GM23338 (cell line): ENCODE data around the gene SLBP. TPM values are rescaled to one million over a fixed set of nuclear protein-coding genes. Genes with fewer than 3 reads are reported as not detected.

Experiments used
- ATAC-seq: fragments of 200-7000 bp; cut with Tn5 transposase; 3 replicates; pipeline ENCODE4 v1.9.1; 2020
- DNase-seq: peaks from one replicate; pipeline ENCODE4 v3.0.0-alpha.2; 2015; ENCODE audit warnings: low spot score
- H2AFZ ChIP-seq: fragments of 200-600 bp; sonication (generic); 2 replicates; pipeline ENCODE4 v1.8.0; 2016; ENCODE audit warnings: antibody characterized with exemption, mild to moderate bottlenecking, moderate library complexity
- H3F3A ChIP-seq: fragments of 200-600 bp; sonication (generic); replicated peaks from 2 replicates; pipeline ENCODE4 v1.8.0; 2017; ENCODE audit warnings: antibody characterized with exemption, mixed run types, low read depth
- H3K27ac ChIP-seq: fragments of 200-600 bp; sonication (generic); 2 replicates; pipeline ENCODE4 v1.6.1; 2016; ENCODE audit warnings: low read depth
- H3K27me3 ChIP-seq: fragments of 200-600 bp; sonication (generic); 2 replicates; pipeline ENCODE4 v1.8.0; 2016; ENCODE audit warnings: mild to moderate bottlenecking, mixed run types, moderate library complexity; ENCODE audit not compliant: insufficient read depth
- H3K36me3 ChIP-seq: fragments of 200-600 bp; sonication (generic); 2 replicates; pipeline ENCODE4 v1.8.0; 2016; ENCODE audit warnings: mild to moderate bottlenecking; ENCODE audit not compliant: insufficient read depth
- H3K4me1 ChIP-seq: fragments of 200-600 bp; sonication (generic); 2 replicates; pipeline ENCODE4 v1.8.0; 2016; ENCODE audit warnings: mild to moderate bottlenecking, moderate library complexity; ENCODE audit not compliant: insufficient read depth
- H3K4me2 ChIP-seq: fragments of 200-600 bp; sonication (generic); 2 replicates; pipeline ENCODE4 v1.7.1; 2017; ENCODE audit warnings: mixed run types
- H3K4me3 ChIP-seq: fragments of 200-600 bp; sonication (generic); 2 replicates; pipeline ENCODE4 v1.6.1; 2016; ENCODE audit warnings: mixed run types
- H3K79me2 ChIP-seq: fragments of 200-600 bp; sonication (generic); replicated peaks from 2 replicates; pipeline ENCODE4 v1.8.0; 2017; ENCODE audit warnings: mild to moderate bottlenecking; ENCODE audit not compliant: insufficient read depth
- H3K9me2 ChIP-seq: fragments of 200-600 bp; sonication (generic); 2 replicates; pipeline ENCODE4 v1.8.0; 2017; ENCODE audit not compliant: insufficient read depth
- H4K20me1 ChIP-seq: fragments of 200-600 bp; sonication (generic); replicated peaks from 2 replicates; pipeline ENCODE4 v1.8.0; 2017; ENCODE audit warnings: mild to moderate bottlenecking; ENCODE audit not compliant: insufficient read depth
- H3K27ac Mint-ChIP-seq: 2 replicates; pipeline ENCODE4 v1.8.0; 2020; ENCODE audit warnings: inconsistent platforms, mild to moderate bottlenecking, moderate library complexity, mixed read lengths
- H3K27me3 Mint-ChIP-seq: 3 replicates; pipeline ENCODE4 v1.8.0; 2022; ENCODE audit warnings: low read depth, mild to moderate bottlenecking, moderate library complexity, mixed read lengths, inconsistent platforms; ENCODE audit not compliant: insufficient read depth, poor library complexity
- H3K36me3 Mint-ChIP-seq: 3 replicates; pipeline ENCODE4 v1.8.0; 2021; ENCODE audit warnings: low read depth, mild to moderate bottlenecking, inconsistent platforms, moderate library complexity, mixed read lengths
- H3K4me1 Mint-ChIP-seq: 3 replicates; pipeline ENCODE4 v1.8.0; 2020; ENCODE audit warnings: mild to moderate bottlenecking, inconsistent platforms, mixed read lengths
- H3K4me3 Mint-ChIP-seq: 3 replicates; pipeline ENCODE4 v1.8.0; 2021; ENCODE audit warnings: moderate library complexity, mild to moderate bottlenecking, inconsistent platforms, mixed read lengths
- H3K9me3 Mint-ChIP-seq: 3 replicates; pipeline ENCODE4 v1.8.0; 2020; ENCODE audit warnings: moderate library complexity, mild to moderate bottlenecking, inconsistent platforms, mixed read lengths
- CREB1 ChIP-seq: fragments of 250-450 bp; sonication (Bioruptor Pico); IDR thresholded peaks from 2 replicates; pipeline ENCODE4 v1.5.0; 2020; ENCODE audit warnings: low read depth, mild to moderate bottlenecking, moderate library complexity
- EZH2 ChIP-seq: fragments of 200-600 bp; sonication (generic); IDR thresholded peaks from one replicate; pipeline ENCODE4 v1.8.0; 2017; ENCODE audit warnings: antibody characterized with exemption, mild to moderate bottlenecking, low read depth; ENCODE audit not compliant: unreplicated experiment
- EZH2phosphoT487 ChIP-seq: fragments of 200-600 bp; sonication (generic); IDR thresholded peaks from one replicate; pipeline ENCODE4 v1.8.1; 2018; ENCODE audit warnings: antibody characterized with exemption; ENCODE audit not compliant: unreplicated experiment
- JUNB ChIP-seq: IDR thresholded peaks from one replicate; pipeline ENCODE4 v1.6.1; 2016; ENCODE audit warnings: antibody characterized with exemption; ENCODE audit not compliant: unreplicated experiment
- NANOG ChIP-seq: IDR thresholded peaks from 2 replicates; pipeline ENCODE4 v1.6.1; 2016; ENCODE audit warnings: antibody characterized with exemption, borderline replicate concordance
- POLR2AphosphoS5 ChIP-seq: IDR thresholded peaks from 2 replicates; pipeline ENCODE4 v1.6.1; 2016; ENCODE audit warnings: antibody characterized with exemption, low read depth
- STAT1 ChIP-seq: IDR thresholded peaks from one replicate; pipeline ENCODE4 v1.6.1; 2016; ENCODE audit warnings: antibody characterized with exemption; ENCODE audit not compliant: unreplicated experiment
- ZNF114 ChIP-seq: fragments of 250-450 bp; sonication (Bioruptor Pico); IDR thresholded peaks from 2 replicates; pipeline ENCODE4 v1.5.0; 2020; ENCODE audit warnings: mild to moderate bottlenecking, moderate library complexity
- ZNF331 ChIP-seq: fragments of 250-450 bp; sonication (Bioruptor Pico); IDR thresholded peaks from 2 replicates; pipeline ENCODE4 v1.5.0; 2020; ENCODE audit warnings: low read depth, mild to moderate bottlenecking, moderate library complexity
- polyA plus RNA-seq: library from polyadenylated mRNA; unstranded; fragments of >200 nt; fragmentation: Nextera tagmentation; extraction: Ambion mirVana; gene quantifications from 2 replicates; pipeline ENCODE4 v1.2.1, GENCODE V29; 2016
- total RNA-seq: library from RNA; depleted of rRNA; stranded (reverse); fragments of >200 nt; shearing (Covaris generic); gene quantifications from 2 replicates; pipeline ENCODE4 v1.2.3, GENCODE V29; 2014
- TF ChIP-seq, protein P1 (sequence below): IDR thresholded peaks from one replicate; pipeline ENCODE4 v1.6.1; 2018; ENCODE audit warnings: antibody characterized with exemption; ENCODE audit not compliant: unreplicated experiment
- TF ChIP-seq, protein P2 (sequence below), 2 experiments: fragments of 200-600 bp in 1 of 2; sonication (generic) in 1 of 2; conservative IDR thresholded peaks; 2 replicates each; pipeline versions ENCODE4 v1.5.1 to v1.6.1; 2016 to 2017; ENCODE audit warnings: antibody characterized with exemption in 2 of 2, low read depth in 2 of 2, mild to moderate bottlenecking in 2 of 2, moderate library complexity in 1 of 2
- TF ChIP-seq, protein P3 (sequence below): IDR thresholded peaks from 2 replicates; pipeline ENCODE4 v1.6.1; 2016; ENCODE audit warnings: antibody characterized with exemption
- TF ChIP-seq, protein P4 (sequence below): fragments of 250-450 bp; sonication (Bioruptor Pico); IDR thresholded peaks from 2 replicates; pipeline ENCODE4 v1.5.0; 2020; ENCODE audit warnings: mild to moderate bottlenecking, moderate library complexity

SLBP gene
- total and polyA plus RNA-seq, 2 experiments from 2014 or later = 54.4 to 58.6 TPM

DNA sequence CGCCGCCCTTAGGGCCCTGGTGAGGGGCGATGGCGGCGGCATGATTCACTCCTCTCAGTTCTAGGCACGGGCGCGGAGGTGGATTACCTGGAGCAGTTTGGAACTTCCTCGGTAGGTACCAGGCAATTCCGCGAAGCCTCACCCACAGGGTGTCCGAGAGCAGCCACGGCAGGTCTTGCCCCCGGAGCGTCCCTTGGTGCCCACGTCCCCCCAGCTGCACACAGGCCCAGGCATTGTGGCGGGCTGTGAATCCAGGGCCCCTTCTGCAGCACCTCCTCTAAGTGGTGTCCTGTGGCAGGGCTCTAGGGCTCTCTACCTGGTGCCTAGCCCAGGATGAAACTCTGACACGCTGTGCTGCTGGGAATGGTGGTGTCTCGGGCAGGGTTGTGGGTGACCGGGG, 23.1 kb upstream of the SLBP start (continued):
- TF ChIP-seq, protein P1, sequence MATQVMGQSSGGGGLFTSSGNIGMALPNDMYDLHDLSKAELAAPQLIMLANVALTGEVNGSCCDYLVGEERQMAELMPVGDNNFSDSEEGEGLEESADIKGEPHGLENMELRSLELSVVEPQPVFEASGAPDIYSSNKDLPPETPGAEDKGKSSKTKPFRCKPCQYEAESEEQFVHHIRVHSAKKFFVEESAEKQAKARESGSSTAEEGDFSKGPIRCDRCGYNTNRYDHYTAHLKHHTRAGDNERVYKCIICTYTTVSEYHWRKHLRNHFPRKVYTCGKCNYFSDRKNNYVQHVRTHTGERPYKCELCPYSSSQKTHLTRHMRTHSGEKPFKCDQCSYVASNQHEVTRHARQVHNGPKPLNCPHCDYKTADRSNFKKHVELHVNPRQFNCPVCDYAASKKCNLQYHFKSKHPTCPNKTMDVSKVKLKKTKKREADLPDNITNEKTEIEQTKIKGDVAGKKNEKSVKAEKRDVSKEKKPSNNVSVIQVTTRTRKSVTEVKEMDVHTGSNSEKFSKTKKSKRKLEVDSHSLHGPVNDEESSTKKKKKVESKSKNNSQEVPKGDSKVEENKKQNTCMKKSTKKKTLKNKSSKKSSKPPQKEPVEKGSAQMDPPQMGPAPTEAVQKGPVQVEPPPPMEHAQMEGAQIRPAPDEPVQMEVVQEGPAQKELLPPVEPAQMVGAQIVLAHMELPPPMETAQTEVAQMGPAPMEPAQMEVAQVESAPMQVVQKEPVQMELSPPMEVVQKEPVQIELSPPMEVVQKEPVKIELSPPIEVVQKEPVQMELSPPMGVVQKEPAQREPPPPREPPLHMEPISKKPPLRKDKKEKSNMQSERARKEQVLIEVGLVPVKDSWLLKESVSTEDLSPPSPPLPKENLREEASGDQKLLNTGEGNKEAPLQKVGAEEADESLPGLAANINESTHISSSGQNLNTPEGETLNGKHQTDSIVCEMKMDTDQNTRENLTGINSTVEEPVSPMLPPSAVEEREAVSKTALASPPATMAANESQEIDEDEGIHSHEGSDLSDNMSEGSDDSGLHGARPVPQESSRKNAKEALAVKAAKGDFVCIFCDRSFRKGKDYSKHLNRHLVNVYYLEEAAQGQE = no peak
- TF ChIP-seq POLR2AphosphoS5 (no peak), CREB1 (no peak), STAT1 (no peak)

DNA sequence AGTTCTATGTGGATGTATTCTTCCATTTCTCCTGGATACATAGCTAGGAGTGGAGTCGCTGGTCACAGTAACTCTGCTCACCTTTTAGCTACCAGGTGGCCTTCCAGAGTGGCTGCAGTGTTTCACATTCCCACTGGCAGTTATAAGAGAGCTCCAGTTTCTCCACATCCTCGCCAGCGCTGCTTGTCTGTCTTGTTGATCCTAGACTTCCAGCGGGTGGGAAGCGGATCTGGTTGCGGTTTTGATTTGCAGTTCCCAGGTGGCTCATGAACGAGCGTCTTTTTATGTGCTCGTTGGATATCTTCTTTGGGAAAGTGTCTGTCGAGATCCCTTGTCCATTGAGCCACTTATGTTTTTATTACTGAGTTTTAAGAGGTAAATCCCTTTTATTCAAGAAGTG, 20.8 kb upstream of the SLBP start:
- Mint-ChIP-seq H3K4me3 (no peak overlapping the region), H3K27ac (no peak overlapping the region), H3K36me3 (peaks cover 97% of the 10 kb centered on the region), H3K27me3 (peaks cover 20% of the 10 kb centered on the region), H3K4me1 (no peaks in the 10 kb centered on the region), H3K9me3 (peaks cover 18% of the 10 kb centered on the region)
- no peak for ATAC-seq
- Histone ChIP-seq H3K4me1 (no peaks in the 10 kb centered on the region), H3F3A (peaks cover 7% of the 10 kb centered on the region), H3K27ac (no peak overlapping the region), H3K27me3 (no peaks in the 10 kb centered on the region), H3K36me3 (peaks cover 81% of the 10 kb centered on the region), H2AFZ (no peak overlapping the region), H3K79me2 (peaks cover 42% of the 10 kb centered on the region), H3K9me2 (no peaks in the 10 kb centered on the region), H4K20me1 (peaks cover 16% of the 10 kb centered on the region), H3K4me3 (no peak overlapping the region), H3K4me2 (no peak overlapping the region)
- DNase-seq = no peak
- TF ChIP-seq ZNF114 (CRISPR knock-in tag) (no peak), CREB1 (no peak), EZH2phosphoT487 (no peak), STAT1 (no peak), JUNB (no peak), POLR2AphosphoS5 (no peak), EZH2 (no peak), ZNF331 (CRISPR knock-in tag) (no peak), NANOG (no peak)
- TF ChIP-seq, protein P2, sequence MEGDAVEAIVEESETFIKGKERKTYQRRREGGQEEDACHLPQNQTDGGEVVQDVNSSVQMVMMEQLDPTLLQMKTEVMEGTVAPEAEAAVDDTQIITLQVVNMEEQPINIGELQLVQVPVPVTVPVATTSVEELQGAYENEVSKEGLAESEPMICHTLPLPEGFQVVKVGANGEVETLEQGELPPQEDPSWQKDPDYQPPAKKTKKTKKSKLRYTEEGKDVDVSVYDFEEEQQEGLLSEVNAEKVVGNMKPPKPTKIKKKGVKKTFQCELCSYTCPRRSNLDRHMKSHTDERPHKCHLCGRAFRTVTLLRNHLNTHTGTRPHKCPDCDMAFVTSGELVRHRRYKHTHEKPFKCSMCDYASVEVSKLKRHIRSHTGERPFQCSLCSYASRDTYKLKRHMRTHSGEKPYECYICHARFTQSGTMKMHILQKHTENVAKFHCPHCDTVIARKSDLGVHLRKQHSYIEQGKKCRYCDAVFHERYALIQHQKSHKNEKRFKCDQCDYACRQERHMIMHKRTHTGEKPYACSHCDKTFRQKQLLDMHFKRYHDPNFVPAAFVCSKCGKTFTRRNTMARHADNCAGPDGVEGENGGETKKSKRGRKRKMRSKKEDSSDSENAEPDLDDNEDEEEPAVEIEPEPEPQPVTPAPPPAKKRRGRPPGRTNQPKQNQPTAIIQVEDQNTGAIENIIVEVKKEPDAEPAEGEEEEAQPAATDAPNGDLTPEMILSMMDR (conservative IDR thresholded peaks at IDR 0.05; ENCODE audit: low read depth in 2 of 2) = no peak
- TF ChIP-seq, protein P3, sequence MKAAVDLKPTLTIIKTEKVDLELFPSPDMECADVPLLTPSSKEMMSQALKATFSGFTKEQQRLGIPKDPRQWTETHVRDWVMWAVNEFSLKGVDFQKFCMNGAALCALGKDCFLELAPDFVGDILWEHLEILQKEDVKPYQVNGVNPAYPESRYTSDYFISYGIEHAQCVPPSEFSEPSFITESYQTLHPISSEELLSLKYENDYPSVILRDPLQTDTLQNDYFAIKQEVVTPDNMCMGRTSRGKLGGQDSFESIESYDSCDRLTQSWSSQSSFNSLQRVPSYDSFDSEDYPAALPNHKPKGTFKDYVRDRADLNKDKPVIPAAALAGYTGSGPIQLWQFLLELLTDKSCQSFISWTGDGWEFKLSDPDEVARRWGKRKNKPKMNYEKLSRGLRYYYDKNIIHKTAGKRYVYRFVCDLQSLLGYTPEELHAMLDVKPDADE = no peak
- TF ChIP-seq, protein P4, sequence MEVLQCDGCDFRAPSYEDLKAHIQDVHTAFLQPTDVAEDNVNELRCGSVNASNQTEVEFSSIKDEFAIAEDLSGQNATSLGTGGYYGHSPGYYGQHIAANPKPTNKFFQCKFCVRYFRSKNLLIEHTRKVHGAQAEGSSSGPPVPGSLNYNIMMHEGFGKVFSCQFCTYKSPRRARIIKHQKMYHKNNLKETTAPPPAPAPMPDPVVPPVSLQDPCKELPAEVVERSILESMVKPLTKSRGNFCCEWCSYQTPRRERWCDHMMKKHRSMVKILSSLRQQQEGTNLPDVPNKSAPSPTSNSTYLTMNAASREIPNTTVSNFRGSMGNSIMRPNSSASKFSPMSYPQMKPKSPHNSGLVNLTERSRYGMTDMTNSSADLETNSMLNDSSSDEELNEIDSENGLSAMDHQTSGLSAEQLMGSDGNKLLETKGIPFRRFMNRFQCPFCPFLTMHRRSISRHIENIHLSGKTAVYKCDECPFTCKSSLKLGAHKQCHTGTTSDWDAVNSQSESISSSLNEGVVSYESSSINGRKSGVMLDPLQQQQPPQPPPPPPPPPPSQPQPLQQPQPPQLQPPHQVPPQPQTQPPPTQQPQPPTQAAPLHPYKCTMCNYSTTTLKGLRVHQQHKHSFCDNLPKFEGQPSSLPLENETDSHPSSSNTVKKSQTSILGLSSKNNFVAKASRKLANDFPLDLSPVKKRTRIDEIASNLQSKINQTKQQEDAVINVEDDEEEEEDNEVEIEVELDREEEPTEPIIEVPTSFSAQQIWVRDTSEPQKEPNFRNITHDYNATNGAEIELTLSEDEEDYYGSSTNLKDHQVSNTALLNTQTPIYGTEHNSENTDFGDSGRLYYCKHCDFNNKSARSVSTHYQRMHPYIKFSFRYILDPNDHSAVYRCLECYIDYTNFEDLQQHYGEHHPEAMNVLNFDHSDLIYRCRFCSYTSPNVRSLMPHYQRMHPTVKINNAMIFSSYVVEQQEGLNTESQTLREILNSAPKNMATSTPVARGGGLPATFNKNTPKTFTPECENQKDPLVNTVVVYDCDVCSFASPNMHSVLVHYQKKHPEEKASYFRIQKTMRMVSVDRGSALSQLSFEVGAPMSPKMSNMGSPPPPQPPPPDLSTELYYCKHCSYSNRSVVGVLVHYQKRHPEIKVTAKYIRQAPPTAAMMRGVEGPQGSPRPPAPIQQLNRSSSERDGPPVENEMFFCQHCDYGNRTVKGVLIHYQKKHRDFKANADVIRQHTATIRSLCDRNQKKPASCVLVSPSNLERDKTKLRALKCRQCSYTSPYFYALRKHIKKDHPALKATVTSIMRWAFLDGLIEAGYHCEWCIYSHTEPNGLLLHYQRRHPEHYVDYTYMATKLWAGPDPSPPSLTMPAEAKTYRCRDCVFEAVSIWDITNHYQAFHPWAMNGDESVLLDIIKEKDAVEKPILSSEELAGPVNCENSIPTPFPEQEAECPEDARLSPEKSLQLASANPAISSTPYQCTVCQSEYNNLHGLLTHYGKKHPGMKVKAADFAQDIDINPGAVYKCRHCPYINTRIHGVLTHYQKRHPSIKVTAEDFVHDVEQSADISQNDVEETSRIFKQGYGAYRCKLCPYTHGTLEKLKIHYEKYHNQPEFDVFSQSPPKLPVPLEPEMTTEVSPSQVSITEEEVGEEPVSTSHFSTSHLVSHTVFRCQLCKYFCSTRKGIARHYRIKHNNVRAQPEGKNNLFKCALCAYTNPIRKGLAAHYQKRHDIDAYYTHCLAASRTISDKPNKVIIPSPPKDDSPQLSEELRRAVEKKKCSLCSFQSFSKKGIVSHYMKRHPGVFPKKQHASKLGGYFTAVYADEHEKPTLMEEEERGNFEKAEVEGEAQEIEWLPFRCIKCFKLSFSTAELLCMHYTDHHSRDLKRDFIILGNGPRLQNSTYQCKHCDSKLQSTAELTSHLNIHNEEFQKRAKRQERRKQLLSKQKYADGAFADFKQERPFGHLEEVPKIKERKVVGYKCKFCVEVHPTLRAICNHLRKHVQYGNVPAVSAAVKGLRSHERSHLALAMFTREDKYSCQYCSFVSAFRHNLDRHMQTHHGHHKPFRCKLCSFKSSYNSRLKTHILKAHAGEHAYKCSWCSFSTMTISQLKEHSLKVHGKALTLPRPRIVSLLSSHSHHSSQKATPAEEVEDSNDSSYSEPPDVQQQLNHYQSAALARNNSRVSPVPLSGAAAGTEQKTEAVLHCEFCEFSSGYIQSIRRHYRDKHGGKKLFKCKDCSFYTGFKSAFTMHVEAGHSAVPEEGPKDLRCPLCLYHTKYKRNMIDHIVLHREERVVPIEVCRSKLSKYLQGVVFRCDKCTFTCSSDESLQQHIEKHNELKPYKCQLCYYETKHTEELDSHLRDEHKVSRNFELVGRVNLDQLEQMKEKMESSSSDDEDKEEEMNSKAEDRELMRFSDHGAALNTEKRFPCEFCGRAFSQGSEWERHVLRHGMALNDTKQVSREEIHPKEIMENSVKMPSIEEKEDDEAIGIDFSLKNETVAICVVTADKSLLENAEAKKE (CRISPR knock-in tag) = no peak
